K562 (cell line): ENCODE measurements around the gene IP6K2. TPM values are rescaled to one million over a fixed set of nuclear protein-coding genes. Genes with fewer than 3 reads are reported as not detected.

Experiments used
- AFF1 ChIP-seq, 2 experiments: fragments of 450-650 bp; IDR thresholded peaks; 2 replicates each; pipeline ENCODE4 v1.6.1; 2018; ENCODE audit warnings: mild to moderate bottlenecking in 2 of 2, low read depth in 1 of 2; ENCODE audit not compliant: partially characterized antibody in 2 of 2
- ATF1 ChIP-seq, 2 experiments: fragments of 450-650 bp in 1 of 2; IDR thresholded peaks; 2 replicates each; pipeline ENCODE4 v1.6.1; 2016; ENCODE audit warnings: missing compliant biosample characterization in 1 of 2, missing genetic modification characterization in 1 of 2
- ATF3 ChIP-seq, 2 experiments: fragments of 450-650 bp in 1 of 2; sonication (generic) in 1 of 2; formaldehyde crosslinking in 1 of 2; IDR thresholded peaks in 1 of 2; conservative IDR thresholded peaks in 1 of 2; 2 replicates each; pipeline versions ENCODE4 v1.6.1 to v1.8.1; 2016 to 2023; ENCODE audit warnings: mild to moderate bottlenecking in 2 of 2, moderate library complexity in 2 of 2, inconsistent platforms in 1 of 2, missing genetic modification reagents in 1 of 2
- ELK1 ChIP-seq: sonication (generic); formaldehyde crosslinking; IDR thresholded peaks from 2 replicates; pipeline ENCODE4 v1.8.1; 2022; ENCODE audit warnings: missing genetic modification reagents
- HNRNPUL1 ChIP-seq: fragments of 200-400 bp; formaldehyde crosslinking; IDR thresholded peaks from 2 replicates; pipeline ENCODE4 v1.6.1; 2017; ENCODE audit warnings: low read length
- KHSRP ChIP-seq: fragments of 450-650 bp; IDR thresholded peaks from 2 replicates; pipeline ENCODE4 v1.6.1; 2017
- MCM7 ChIP-seq, 2 experiments: fragments of 450-650 bp; IDR thresholded peaks; 2 replicates each; pipeline ENCODE4 v1.6.1; 2016 to 2018
- PML ChIP-seq: IDR thresholded peaks from 2 replicates; pipeline ENCODE4 v1.6.1; 2012; ENCODE audit warnings: low read length, inconsistent platforms
- RBBP5 ChIP-seq: fragments of 200-600 bp; sonication (generic); IDR thresholded peaks from 2 replicates; pipeline ENCODE4 v1.6.1; 2012; ENCODE audit warnings: borderline replicate concordance, mild to moderate bottlenecking, low read length, control low read depth, inconsistent platforms; ENCODE audit not compliant: insufficient read depth, poor library complexity, severe bottlenecking
- TGIF2 ChIP-seq: sonication (generic); formaldehyde crosslinking; IDR thresholded peaks from 2 replicates; pipeline ENCODE4 v1.8.1; 2022; ENCODE audit warnings: mild to moderate bottlenecking, missing genetic modification reagents, moderate library complexity
- USF1 ChIP-seq: sonication (generic); formaldehyde crosslinking; IDR thresholded peaks from 2 replicates; pipeline ENCODE4 v1.9.0; 2022; ENCODE audit warnings: mild to moderate bottlenecking, missing genetic modification reagents
- ZBTB26 ChIP-seq: fragments of 450-650 bp; formaldehyde crosslinking; IDR thresholded peaks from 2 replicates; pipeline ENCODE4 v1.4.0; 2022; ENCODE audit warnings: missing genetic modification characterization
- ZMIZ1 ChIP-seq, 2 experiments: fragments of 150-350 bp in 1 of 2; IDR thresholded peaks; 2 replicates each; pipeline ENCODE4 v1.6.1; 2012 to 2016; ENCODE audit warnings: low read depth in 2 of 2, low read length in 2 of 2, mild to moderate bottlenecking in 1 of 2, moderate library complexity in 1 of 2
- ZZZ3 ChIP-seq: fragments of 450-650 bp; IDR thresholded peaks from 2 replicates; pipeline ENCODE4 v1.6.1; 2016; ENCODE audit warnings: antibody characterized with exemption, mild to moderate bottlenecking, moderate library complexity
- polyA plus RNA-seq, 8 experiments: library from polyadenylated mRNA; depleted of rRNA in 4 of 8; stranded (reverse) in 5 of 8; unstranded in 3 of 8; fragments of >200 nt; fragmentation: Nextera tagmentation in 2 of 8; fragmentation: Illumina TruSeq in 1 of 8; extraction: Ambion mirVana in 2 of 8; extraction: Trizol in 1 of 8; gene quantifications; 2 replicates each; pipeline versions ENCODE4 v1.2.1 to v1.2.3, GENCODE V29; 2011 to 2014; ENCODE audit warnings: inconsistent platforms in 1 of 8, missing spikeins in 1 of 8
- total RNA-seq, 7 experiments: library from RNA; depleted of rRNA in 6 of 7; stranded (reverse); fragments of >200 nt in 6 of 7; fragmentation: Illumina TruSeq in 2 of 7; extraction: Trizol in 2 of 7; gene quantifications; 2 replicates each; pipeline versions ENCODE4 v1.2.1 to v1.2.3, GENCODE V29; 2011 to 2021; ENCODE audit warnings: low replicate concordance in 1 of 7

The IP6K2 gene
- total and polyA plus RNA-seq, 9 of the 15 experiments (the other 6 are each of a cell fraction or from before 2014, with no cell fraction given): 19.6 to 78.1 (median 48.0) TPM

GRCh38 chr3:48716982-48717746 is at the start of gene IP6K2 (continued):
- no peak for TF ChIP-seq ZMIZ1 (IDR thresholded peaks at IDR 0.05; ENCODE audit: low read depth in 2 of 2, low read length in 2 of 2)
- TF ChIP-seq ATF1 (CRISPR knock-in tag; IDR thresholded peaks at IDR 0.05): no peak
- peak; percentile 40; the same call in 1 of the 2 replicates for TF ChIP-seq ATF1 (tag; IDR thresholded peaks at IDR 0.05)
- no peak for TF ChIP-seq MCM7 (IDR thresholded peaks at IDR 0.05)
- TF ChIP-seq AFF1 (IDR thresholded peaks at IDR 0.05; ENCODE audit: low read depth in 1 of 2, partially characterized antibody in 2 of 2): no peak
- no peak for TF ChIP-seq KHSRP
- no peak for TF ChIP-seq USF1 (CRISPR knock-in tag)
- TF ChIP-seq TGIF2 (CRISPR knock-in tag): no peak
- TF ChIP-seq ATF3 (IDR thresholded peaks at IDR 0.05): no peak
- TF ChIP-seq ATF3 (CRISPR knock-in tag; conservative IDR thresholded peaks at IDR 0.05): no peak
- TF ChIP-seq ZZZ3: no peak
- 0 out of 2 replicates have a peak, but pooled peaks have one; percentile 33 for TF ChIP-seq ZBTB26 (CRISPR knock-in tag)
- peak; percentile 45; the same call in 1 of the 2 replicates for TF ChIP-seq PML
- TF ChIP-seq RBBP5: peak; percentile 58
- no peak for TF ChIP-seq ELK1
- TF ChIP-seq HNRNPUL1: no peak
